Esophagus muscularis mucosa (tissue), 4 donors: ENCODE measurements around the gene RABEP2. TPM values are rescaled to one million over a fixed set of nuclear protein-coding genes. Genes with fewer than 3 reads are reported as not detected.

ENCODE experiments used
- DNase-seq: peaks from one replicate; pipeline ENCODE4 v3.0.0-alpha.2; 2017; ENCODE audit errors: extremely low spot score
- H3K27ac ChIP-seq, 4 donors: fragments of 200-600 bp; sonication (generic); replicated peaks in 1 of 4; 1 replicate in 3 of 4; 2 replicates in 1 of 4; pipeline ENCODE4 v1.5.1; 2016 to 2019; ENCODE audit warnings: mild to moderate bottlenecking in 1 of 4
- H3K27me3 ChIP-seq, 4 donors: fragments of 200-600 bp; sonication (generic); one replicate each; pipeline versions ENCODE4 v1.5.1 to v1.6.0; 2016 to 2019
- H3K36me3 ChIP-seq, 4 donors: fragments of 200-600 bp; sonication (generic); one replicate each; pipeline ENCODE4 v1.5.1; 2016 to 2019
- H3K4me1 ChIP-seq, 4 donors: fragments of 200-600 bp; sonication (generic); one replicate each; pipeline ENCODE4 v1.5.1; 2016 to 2019
- H3K4me3 ChIP-seq, 4 donors: fragments of 200-600 bp; sonication (generic); 1 replicate in 2 of 4; 2 replicates in 2 of 4; pipeline ENCODE4 v1.5.1; 2016 to 2019; ENCODE audit warnings: mild to moderate bottlenecking in 4 of 4, moderate library complexity in 1 of 4
- H3K9me3 ChIP-seq, 4 donors: fragments of 200-600 bp; sonication (generic); 1 replicate in 3 of 4; 2 replicates in 1 of 4; pipeline ENCODE4 v1.5.1; 2016 to 2019
- EP300 ChIP-seq: sonication (generic); formaldehyde crosslinking; IDR thresholded peaks from one replicate; pipeline ENCODE4 v1.6.1; 2017; ENCODE audit warnings: antibody characterized with exemption
- POLR2A ChIP-seq: fragments of 450-650 bp; IDR thresholded peaks from one replicate; pipeline ENCODE4 v1.6.1; 2017; ENCODE audit warnings: antibody characterized with exemption, moderate library complexity, mild to moderate bottlenecking, low read depth
- POLR2AphosphoS5 ChIP-seq, 2 donors: sonication (generic); formaldehyde crosslinking; IDR thresholded peaks; one replicate each; pipeline ENCODE4 v1.6.1; 2017; ENCODE audit warnings: antibody characterized with exemption in 2 of 2
- WGBS: methylation state at CpG from one replicate; pipeline ENCODE4 v1.1.5; 2018; 5-methylcytosine and 5-hydroxymethylcytosine counted together
- intact Hi-C: fragments of 100-400 bp; cut with DNase I; formaldehyde crosslinking; loops from one replicate; pipeline ENCODE4 v1.15.1; 2023
- total RNA-seq, 4 donors: library from RNA; depleted of rRNA; stranded (reverse); fragments of >200 nt; gene quantifications; one replicate each; pipeline versions ENCODE4 v1.1.0 to v1.2.1, GENCODE V29; 2016
- TF ChIP-seq, protein P1 (sequence below), 3 experiments: fragments of 200-600 bp in 2 of 3; fragments of 450-650 bp in 1 of 3; sonication (generic) in 2 of 3; IDR thresholded peaks; one replicate each; pipeline ENCODE4 v1.5.1; 2017 to 2019; ENCODE audit warnings: antibody characterized with exemption in 3 of 3, mild to moderate bottlenecking in 2 of 3, moderate library complexity in 1 of 3

Gene RABEP2
- total RNA-seq, 4 donors from 2014 or later, result 15.0 to 27.2 (median 16.7) TPM

DNA sequence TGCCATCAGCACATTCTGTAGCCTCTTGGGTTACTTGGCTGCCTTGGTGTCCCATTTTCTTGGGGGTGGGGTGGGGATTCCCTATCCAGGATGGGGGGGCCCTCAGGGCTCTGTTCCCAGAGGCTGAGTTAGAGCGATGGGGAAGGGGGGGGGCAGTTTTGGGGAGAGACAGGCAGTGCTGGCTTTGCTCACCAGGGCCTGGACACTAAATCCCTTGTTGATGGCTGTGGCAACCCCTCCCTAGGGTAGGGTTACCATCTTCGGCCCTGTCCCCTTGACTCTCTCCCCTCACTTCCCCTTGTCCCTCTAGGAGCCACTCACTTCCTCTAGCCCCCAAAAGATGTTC is 47.4 kb downstream of the RABEP2 start:
- H3K4me1 ChIP-seq, result peaks cover 14 to 29% (median 17%) of the 10 kb centered on the region in 4 donors
- intact Hi-C loops, result loop anchor here (5.0 kb wide), 1 partner anchor 70 kb away; no protein-coding TSS in a partner anchor
- H3K27me3 ChIP-seq, result peaks cover 0 to 25% (median 3%) of the 10 kb centered on the region in 4 donors
- H3K27ac ChIP-seq, result no peak overlapping the region
- no peaks in the 10 kb centered on the region for H3K9me3 ChIP-seq
- WGBS, result 33% methylated on average over 1 of the region's 2 CpGs
- H3K4me3 ChIP-seq, result no peak overlapping the region
- DNase-seq, result no peak
- peaks cover 0 to 24% (median 21%) of the 10 kb centered on the region in 4 donors for H3K36me3 ChIP-seq
- TF ChIP-seq, protein P1, sequence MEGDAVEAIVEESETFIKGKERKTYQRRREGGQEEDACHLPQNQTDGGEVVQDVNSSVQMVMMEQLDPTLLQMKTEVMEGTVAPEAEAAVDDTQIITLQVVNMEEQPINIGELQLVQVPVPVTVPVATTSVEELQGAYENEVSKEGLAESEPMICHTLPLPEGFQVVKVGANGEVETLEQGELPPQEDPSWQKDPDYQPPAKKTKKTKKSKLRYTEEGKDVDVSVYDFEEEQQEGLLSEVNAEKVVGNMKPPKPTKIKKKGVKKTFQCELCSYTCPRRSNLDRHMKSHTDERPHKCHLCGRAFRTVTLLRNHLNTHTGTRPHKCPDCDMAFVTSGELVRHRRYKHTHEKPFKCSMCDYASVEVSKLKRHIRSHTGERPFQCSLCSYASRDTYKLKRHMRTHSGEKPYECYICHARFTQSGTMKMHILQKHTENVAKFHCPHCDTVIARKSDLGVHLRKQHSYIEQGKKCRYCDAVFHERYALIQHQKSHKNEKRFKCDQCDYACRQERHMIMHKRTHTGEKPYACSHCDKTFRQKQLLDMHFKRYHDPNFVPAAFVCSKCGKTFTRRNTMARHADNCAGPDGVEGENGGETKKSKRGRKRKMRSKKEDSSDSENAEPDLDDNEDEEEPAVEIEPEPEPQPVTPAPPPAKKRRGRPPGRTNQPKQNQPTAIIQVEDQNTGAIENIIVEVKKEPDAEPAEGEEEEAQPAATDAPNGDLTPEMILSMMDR (IDR thresholded peaks at IDR 0.05), result no peak
- no peak for TF ChIP-seq POLR2AphosphoS5 (IDR thresholded peaks at IDR 0.05)

DNA sequence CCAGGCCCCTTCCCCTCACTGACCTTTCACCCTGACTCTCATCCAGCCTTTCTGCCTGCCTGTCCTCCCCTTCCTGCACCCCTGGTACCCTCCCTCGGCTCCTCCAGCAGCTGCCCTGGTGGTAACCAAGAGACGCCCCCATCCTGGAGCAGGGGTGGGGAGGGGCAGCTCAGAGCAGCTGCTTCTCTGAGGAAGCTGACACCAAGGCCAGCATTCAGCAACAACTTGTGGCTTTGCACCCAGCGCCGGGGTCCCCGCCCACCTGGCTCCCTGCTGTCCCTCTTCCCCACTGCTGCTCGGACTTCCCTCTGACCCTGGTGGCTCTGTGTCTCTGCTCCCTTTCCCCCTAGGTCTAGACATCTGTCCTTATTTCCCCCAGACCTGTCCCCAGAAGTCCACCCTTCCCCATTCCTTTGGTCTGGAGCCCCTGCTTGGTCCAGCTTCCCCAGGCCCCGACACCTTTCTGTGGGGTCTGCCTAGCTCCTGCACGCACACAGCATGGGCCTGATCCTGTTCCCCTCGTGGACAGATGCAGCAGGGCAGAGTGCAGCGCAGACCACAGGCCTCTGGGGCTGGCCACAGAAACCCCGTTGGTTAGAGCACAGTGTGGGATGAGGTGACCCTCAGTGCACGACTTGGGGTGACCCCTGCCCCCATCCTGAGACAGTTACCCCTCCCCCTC is 47.9 kb downstream of the RABEP2 start:
- H3K4me3 ChIP-seq, result no peak overlapping the region
- intact Hi-C loops, result loop anchor here (5.0 kb wide), 1 partner anchor 70 kb away; no protein-coding TSS in a partner anchor
- H3K9me3 ChIP-seq, result no peaks in the 10 kb centered on the region
- H3K4me1 ChIP-seq, result peaks cover 14 to 29% (median 17%) of the 10 kb centered on the region in 4 donors
- no peak overlapping the region for H3K27ac ChIP-seq
- no peak for TF ChIP-seq POLR2AphosphoS5 (IDR thresholded peaks at IDR 0.05)
- no peak for TF ChIP-seq EP300
- TF ChIP-seq, protein P1 (IDR thresholded peaks at IDR 0.05), result no peak
- TF ChIP-seq POLR2A, result no peak
- peaks cover 3 to 29% (median 26%) of the 10 kb centered on the region in 4 donors for H3K36me3 ChIP-seq
- whole genome bisulfite sequencing, result 47% methylated on average over 12 of the region's 12 CpGs
- DNase-seq, result no peak
- H3K27me3 ChIP-seq, result peaks cover 0 to 20% (median 1%) of the 10 kb centered on the region in 4 donors

DNA sequence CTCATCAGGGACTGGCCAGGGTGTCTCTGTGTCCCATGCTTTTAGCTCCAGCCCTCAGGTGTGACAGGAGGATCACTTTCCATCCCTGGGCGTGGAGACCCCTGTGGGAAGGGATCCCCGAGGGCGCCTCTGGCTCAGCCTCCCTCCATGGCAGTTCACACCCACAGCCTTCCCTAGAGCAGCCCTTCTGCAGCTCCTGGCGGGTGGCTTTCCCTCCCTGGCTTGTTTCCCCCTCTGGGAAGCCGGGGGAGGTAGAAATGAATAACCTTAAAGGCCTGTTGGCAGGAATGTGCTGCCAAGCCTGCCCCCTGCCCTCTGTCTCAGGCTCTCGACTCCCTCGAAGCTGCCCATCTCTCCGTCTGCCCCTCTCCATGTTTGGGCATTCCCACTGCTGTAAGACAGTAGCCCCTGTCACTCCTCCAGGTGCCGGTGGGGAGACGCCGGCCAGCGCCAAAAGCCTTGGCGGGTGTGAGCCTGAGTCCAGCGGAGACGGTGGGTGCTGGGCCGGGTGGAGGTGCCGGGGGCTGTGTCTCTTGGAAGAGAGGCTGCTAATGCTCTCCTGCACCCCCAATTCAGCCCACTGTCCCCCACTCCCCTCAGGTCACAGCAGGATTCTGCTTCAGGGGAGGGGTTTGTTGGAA is 48.9 kb downstream of the RABEP2 start:
- no peak for DNase-seq
- WGBS, result 49% methylated on average over 7 of the region's 17 CpGs
- TF ChIP-seq, protein P1 (IDR thresholded peaks at IDR 0.05), result no peak
- TF ChIP-seq EP300, result no peak
- no peak for TF ChIP-seq POLR2AphosphoS5 (IDR thresholded peaks at IDR 0.05)
- TF ChIP-seq POLR2A, result no peak
- peaks cover 0 to 13% (median 1%) of the 10 kb centered on the region in 4 donors for H3K27me3 ChIP-seq
- peaks cover 14 to 29% (median 17%) of the 10 kb centered on the region in 4 donors for H3K4me1 ChIP-seq
- intact Hi-C loops, result loop anchor here (5.0 kb wide), 1 partner anchor 71 kb away; no protein-coding TSS in a partner anchor
- no peaks in the 10 kb centered on the region for H3K9me3 ChIP-seq
- no peak overlapping the region for H3K27ac ChIP-seq
- H3K36me3 ChIP-seq, result peaks cover 9 to 39% (median 36%) of the 10 kb centered on the region in 4 donors
- H3K4me3 ChIP-seq, result no peak overlapping the region

DNA sequence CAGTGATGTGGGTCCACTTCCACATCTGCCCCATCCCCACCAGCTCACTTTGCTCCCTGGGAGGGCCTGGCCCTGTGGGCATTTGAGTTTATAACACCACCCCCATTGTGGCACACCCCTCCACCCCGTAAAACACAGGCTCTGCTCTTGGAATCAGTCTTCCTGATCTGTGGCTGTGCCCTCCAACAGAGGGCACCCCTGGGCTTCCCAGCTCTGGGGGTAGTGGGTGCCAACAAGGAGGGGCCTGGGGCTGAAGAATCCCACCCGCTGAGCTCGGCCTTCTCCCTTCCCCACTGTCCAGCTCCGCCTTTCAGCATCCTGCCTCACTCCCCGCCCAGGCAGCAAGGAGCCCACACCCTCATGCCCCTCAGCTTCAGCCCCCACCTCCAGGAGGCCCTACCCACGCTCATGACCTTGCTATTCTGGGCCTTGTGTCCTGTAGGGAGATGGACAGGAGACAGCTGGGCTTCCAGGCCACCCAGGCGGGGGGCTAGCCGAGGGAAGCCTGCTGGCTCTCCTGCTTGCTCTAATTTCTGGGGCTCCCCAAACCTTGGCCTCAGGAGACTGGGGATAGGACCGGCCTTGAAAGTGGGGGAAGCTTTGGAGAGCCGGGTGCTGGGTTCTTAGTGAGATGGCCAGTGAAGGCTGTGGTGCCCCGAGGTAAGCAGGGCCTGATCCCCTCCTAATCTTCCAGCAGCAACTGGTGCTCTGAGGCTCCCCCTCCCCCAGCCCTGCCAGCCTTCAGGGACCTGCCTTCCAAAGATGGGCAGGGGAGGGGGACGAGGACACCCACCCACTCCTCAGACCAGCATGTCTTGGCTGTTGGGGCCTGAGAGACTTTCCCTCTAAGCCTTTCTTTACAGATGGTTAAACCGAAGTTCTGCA is 49.7 kb downstream of the RABEP2 start:
- no peak overlapping the region for H3K27ac ChIP-seq

More for the DNA sequence above, 49.7 kb downstream of the RABEP2 start:
- Histone ChIP-seq H3K27me3 (peaks cover 0 to 5% (median 0%) of the 10 kb centered on the region in 4 donors), H3K4me1 (peaks cover 12 to 25% (median 14%) of the 10 kb centered on the region in 4 donors), H3K36me3 (peaks cover 16 to 46% (median 44%) of the 10 kb centered on the region in 4 donors), H3K9me3 (no peaks in the 10 kb centered on the region), H3K4me3 (no peak overlapping the region)
- no peak for DNase-seq
- WGBS, result 56% methylated on average over 8 of the region's 13 CpGs
- TF ChIP-seq EP300 (no peak), POLR2A (no peak), POLR2AphosphoS5 (IDR thresholded peaks at IDR 0.05) (no peak)
- TF ChIP-seq, protein P1 (IDR thresholded peaks at IDR 0.05), result no peak
- intact Hi-C loops, result loop anchor here (5.0 kb wide), 1 partner anchor 72 kb away; no protein-coding TSS in a partner anchor
